Stimulated activated CD4-positive, alpha-beta T cell treated with anti-CD3 and anti-CD28 coated beads, Interleukin-2, amount 100 ng/mL, for 48 hours (primary cell): ENCODE measurements around the gene TCERG1L.

Source experiments
- DNase-seq, 2 donors: peaks; one replicate each; pipeline ENCODE4 v3.0.0-alpha.2; 2020

The TCERG1L gene

DNA sequence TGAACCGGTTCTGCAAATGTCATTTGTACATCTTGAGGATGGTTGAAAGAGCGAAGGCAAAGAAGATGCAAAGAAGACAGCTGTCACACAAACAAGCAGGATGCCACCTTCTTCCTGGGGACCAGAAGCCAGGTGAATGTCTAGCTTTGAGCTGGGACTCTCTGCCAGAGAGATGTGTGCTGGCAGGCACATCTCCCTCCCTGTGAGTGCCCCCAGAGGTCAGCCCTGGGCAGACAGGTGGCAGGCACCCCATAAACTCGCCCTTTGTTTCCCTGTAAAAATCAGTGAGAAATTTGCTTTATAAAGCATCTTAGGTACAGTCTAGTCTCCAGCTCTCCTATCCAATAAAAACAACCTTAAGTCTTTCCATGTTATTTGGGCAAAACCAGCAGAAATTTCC lies 2.6 kb upstream of the TCERG1L start:
- no peak for DNase-seq

DNA sequence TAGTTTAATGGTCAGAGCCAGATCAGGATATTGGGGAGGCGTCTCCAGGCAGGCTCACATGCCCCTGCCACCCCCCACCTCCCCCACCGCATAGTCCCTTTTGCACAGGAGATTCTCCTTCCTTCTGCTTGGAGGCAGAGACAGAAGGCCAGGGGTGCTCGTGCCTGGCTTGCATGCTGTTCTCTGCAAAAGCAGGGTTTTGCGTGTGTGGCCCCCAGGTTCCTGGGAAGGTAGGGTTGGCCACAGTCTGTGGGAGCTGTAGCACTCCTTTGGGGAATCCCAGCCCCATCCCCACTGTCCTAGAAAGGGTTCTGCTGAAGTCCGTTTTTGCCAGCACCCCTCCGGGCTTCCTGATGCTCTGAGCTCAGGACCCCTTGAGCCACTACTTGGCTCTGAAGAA lies 1.9 kb upstream of the TCERG1L start:
- DNase-seq, result no peak

DNA sequence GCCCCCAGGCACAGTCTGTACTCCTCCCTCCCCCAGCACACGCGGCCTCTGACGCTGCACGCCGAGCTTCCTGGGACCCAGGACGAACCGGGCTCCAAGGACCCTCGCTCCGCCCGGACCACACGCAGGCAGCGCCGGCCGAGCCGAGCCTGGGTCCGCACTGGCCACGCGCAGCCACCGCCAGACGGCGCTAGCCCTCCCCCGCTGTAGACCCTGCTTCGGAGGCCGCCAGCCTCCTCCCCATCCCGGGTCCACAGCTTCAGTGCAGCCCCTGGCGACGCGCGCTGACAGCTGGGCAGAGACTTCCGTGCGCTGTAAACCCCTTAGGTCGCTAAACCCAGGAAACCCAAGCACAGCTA lies 936 bp upstream of the TCERG1L start:
- DNase-seq, result no peak

DNA sequence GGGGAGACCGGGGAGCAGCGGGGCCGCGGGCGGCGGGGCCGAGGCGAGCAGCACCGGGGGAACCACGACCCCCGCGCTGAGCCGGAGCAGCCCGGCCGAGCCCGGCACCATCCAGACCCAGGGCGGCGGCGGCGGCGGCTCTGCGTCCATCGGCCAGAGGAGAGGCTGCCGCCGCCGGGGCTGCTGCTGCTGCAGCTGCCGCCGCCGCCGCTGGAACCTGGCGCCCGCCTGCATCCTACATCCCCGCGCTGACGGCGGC lies 190 bp downstream of the TCERG1L start:
- DNase-seq, result no peak

DNA sequence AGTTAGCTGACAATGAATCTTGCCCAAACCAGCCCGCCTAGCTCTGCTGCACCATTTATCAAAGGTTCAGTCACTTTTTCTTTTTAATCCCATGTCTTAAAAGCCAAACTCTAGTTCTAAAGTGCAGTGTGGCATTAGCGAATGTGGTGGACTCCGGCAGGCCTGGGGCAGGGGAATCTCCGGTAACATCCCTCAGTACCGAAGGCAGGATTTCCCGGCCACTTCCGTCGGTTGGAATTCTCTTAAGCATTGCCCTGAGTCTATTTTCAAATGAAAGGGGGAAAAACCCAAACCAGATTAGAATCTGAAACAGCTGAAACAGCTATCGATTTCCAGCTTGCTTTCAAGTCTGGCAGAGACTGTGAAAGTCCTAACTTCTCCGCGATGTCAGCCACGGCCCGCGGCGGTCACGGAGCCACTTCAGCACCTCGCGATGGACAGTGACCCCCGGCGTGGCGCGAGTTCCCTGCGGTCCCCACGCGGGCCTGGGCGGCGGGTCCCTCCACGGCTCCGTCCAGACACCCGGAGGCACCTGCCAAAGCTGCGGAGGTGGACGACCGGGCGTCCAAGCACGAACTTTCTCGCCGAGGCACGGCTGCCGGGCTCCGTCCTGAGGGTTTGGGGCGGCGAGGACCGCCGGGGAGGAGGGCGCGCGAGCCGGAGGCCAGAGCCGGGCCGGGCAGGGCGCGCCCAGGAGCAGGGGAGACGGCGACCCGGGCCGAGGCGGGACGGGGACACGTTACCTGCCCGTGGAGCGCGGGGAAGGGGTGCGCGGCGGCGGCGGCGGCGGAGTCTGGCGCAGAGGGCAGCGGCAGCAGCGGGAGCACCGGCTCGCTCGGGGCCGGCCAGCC lies 745 bp downstream of the TCERG1L start:
- DNase-seq, result no peak

DNA sequence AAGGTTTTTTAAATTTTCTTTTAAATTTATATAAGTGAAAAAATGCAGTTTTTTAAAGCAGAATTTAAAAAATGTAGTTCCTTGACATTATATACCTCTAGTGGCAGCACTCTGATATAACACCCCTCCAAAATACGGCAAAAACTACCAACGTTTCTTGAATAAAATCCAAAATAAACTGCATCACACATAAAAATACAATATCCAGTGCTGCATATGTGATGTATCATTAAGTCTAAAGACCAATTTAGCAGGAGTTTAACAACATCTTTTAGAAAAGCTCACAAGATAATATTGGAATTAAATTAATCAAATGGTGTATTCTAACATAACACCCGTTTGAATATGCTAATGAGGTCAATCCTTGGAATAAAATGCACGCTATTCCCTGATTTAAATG lies 1.4 kb downstream of the TCERG1L start:
- DNase-seq, result no peak

DNA sequence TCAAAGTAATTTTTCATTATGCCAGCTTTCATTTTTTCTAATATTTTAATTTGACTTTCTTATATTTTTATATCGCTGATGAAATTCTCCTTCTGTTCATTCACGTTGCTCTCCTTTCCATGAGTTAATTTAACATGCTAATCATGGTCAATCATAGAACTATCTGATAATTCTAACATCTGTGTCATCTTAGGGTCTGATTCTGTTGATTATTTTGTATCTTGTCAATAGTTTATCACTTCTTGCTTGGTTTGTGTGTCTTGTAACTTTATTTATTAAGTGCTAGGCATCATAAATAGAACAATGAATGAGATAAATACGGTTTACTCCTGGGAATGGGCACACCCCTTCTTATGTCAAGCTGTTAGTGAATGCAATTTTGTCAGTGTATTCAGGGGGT lies 11.0 kb downstream of the TCERG1L start:
- DNase-seq, result no peak

DNA sequence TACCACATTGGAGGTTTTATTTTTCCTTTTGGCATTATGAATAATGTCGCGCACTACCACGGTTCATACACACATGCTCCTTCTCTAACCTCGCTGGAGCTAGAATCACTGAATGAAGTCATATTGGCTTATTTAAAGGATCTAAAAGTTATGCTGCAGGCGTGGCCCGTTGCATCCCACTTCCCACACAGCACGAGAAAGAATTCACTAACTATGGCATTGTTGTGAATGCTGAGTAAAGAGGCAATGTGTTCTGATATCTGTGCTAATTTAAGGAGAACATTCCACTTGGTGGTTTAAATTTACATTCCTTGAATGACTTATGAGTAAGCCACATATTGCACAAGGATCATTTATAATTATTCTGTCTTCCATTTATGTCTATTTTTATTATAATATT lies 20.7 kb downstream of the TCERG1L start:
- no peak for DNase-seq

DNA sequence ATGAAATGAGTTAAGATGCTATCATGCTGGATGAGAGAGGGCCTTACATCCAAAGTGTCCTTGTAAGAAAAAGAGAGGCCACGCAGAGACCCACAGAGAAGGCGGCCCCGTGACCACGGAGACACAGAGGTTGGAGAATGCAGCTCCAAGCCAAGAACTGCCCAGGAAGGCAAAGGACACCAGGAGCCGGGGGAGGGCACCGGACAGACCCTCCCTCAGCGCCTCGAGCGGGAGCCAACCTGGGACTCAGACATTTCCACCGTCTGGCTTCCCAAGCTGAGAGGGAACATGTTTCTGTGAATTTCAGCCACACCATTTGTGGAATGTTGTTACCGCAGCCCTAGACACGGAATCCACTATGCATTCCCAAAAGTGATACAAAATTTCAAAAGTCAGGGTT lies 22.9 kb downstream of the TCERG1L start:
- no peak for DNase-seq

DNA sequence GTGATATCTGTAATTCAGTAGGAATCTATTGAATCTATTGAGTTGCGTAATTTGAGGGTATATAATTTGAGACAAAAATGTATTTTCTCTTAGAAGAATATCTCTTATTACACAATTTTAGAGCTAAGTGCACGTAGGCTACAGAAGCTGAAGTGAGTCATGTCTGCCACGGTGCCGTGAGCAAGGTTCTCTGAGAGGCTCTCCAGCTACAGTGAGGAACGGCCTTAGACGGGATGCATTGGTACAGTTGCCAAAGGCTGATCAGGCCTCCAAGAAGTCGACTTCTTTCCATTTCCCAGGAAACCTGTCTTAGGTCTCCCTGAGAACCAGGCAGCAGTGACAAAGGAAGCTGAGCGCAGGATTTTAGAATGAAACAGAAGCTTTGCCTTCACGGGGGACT lies 28.6 kb downstream of the TCERG1L start:
- DNase-seq, result no peak

DNA sequence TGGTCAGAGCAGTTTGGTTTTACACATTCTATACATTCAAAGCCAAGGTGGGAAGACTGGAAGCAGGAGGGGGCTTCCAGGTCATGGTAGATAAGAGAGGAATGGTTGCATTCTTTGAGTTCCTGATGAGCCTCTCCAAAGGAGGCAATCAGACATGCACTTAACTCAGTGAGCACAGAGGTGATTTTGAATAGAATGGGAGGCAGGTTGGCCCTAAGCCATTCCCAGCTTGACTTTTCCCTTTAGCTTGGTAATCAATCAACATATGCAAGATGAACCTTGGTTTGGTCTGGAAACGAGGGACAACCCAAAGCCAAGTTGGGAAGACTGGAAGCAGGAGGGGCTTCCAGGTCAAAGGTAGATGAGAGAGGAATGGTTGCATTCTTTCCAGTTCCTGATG lies 31.4 kb downstream of the TCERG1L start:
- DNase-seq, result no peak

DNA sequence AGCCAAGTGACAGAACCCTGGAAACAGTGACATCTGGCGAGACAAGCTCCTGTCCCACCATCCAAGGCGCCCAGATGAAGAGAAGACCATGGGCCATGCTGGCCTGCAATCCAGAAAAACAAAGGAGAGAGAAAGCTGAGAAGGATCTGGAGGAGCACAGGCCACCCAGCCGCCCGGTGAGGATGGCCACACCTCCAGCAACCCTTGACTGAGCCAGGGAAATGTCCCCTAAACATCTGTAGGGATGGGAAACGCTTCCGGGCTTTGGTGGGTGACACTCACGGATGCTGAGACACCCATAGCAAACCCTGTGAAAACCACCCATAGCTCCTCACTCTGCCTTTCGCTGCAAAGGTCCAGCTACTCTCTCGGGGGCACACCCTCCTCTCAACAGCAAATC lies 32.0 kb downstream of the TCERG1L start:
- no peak for DNase-seq

DNA sequence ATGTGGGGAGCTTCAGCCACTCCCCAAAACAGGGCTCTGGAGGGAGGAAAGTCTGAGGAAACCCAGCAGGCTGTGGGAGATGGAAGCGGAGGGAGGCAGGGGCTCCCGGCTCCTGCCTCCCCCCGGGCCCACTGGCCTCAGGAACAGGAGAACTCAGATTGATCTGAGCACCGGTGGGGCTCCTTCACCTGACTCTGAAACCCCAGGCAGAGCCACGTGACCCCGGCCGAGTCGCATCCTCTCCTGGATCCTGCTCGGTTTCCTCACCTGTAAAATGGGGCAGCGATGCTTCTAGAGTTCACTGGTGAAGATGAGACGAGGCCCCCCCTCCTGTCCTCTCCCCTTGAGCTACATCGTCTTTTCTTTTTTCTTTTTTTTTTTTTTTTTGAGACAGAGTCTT lies 33.6 kb downstream of the TCERG1L start:
- no peak for DNase-seq

DNA sequence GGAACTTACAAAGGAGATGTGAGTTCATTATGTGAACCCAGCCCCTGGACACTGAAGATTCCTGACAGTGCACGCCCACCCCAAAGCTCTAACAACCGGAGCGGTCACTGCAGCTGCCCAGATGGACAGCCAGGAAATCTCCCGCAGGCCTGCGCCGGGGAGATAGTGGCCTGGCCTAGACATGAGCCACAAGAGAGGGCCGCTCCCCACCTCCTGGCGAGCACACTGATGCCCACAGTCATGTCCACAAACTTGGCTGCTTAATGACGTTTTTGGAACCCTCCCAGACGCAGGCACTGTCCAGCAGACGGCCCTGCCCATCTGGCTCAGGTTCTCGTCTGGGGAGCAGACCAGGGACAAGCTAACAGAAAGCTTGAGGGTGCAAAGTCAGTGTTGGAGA lies 34.2 kb downstream of the TCERG1L start:
- no peak for DNase-seq

DNA sequence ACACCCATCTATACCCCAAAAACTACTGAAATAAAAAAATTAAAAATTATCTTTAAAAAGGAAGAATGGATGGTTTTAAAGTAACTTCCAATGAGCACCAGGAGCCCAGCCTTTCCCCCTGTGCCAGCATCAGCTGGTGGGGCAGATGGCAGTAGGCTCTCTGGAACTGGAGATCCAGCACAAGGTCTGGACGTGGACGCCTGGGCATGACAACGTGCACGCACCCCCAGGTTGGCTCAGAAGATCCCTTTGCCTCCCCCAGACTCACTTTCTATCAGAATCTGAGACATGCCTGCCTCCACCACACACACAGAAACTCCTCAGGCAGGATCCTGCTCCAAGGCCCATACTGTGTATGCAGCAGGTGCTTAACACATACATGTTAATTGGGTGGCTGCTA lies 35.8 kb downstream of the TCERG1L start:
- no peak for DNase-seq

DNA sequence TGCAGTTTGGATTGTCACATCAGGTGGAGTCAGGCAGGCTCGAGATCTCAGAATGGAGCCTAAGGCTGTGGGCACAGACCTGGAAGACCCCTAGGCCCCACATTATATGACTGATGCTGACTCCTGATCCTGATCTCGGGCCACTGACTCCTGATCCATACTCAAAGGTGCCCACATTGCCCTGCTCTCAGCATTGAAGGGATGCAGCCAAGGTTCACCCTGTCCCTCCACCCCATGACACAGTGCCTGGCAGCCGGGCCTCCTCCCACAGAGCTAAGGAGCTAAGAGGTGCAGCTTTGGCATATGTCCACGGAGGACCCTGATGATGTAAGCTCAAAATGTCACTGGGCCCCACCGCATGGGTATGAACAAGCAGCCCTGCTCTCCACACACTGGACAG lies 36.6 kb downstream of the TCERG1L start:
- no peak for DNase-seq

DNA sequence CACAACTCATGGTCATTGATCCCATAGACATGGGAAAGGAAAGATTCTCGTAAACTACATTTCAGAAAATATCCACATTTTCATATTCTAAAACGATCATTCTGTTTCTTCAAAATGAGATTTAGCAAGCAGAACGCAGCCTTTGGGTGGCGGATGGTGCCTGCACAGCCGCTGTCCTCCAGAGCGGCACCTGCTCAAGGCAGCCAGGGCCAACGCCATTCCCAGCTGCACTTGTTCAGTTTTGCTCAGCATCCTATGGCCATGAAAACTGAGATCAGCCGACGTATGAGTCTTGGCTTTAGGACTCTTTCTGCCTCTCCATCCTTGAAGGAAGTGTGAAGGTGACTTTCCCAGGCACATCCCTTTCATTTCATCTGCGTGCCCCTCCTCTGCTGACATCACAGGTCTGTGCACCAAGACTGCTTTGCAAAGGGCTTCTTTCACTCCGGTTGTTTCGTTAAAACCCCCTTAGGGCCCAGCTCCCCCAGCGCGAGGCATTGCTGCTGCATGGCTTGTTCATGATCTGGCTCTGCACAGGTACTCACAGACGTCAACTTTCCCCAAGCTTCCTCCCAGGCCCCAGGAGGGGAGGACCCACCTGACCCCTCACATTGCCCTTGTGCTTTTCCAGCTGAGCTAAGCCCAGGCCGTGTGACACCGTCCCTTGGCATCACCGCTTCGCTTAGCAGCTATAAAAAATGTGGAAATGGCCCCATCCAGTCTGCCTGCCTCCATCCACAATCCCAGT lies 37.2 kb downstream of the TCERG1L start:
- DNase-seq, result no peak

DNA sequence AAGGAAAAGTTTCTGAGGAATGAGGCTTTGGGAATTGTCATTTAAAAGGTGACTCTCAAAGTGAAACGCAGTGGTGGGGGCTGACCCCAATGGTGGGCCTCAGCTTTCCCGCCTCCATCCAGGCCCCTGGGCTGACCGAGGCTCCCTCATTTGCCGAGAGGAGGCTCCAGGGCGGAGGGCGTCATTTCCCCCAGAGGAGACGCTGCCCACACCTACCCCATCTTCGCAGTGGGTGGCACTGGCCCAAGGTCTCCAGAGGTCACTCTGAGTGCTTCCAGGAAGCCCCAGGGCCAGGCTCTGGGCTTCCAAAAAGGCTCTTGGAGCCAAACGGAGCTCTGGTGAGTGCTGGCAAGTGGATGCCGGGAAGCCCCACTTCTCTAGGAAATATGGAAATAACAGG lies 38.0 kb downstream of the TCERG1L start:
- no peak for DNase-seq

DNA sequence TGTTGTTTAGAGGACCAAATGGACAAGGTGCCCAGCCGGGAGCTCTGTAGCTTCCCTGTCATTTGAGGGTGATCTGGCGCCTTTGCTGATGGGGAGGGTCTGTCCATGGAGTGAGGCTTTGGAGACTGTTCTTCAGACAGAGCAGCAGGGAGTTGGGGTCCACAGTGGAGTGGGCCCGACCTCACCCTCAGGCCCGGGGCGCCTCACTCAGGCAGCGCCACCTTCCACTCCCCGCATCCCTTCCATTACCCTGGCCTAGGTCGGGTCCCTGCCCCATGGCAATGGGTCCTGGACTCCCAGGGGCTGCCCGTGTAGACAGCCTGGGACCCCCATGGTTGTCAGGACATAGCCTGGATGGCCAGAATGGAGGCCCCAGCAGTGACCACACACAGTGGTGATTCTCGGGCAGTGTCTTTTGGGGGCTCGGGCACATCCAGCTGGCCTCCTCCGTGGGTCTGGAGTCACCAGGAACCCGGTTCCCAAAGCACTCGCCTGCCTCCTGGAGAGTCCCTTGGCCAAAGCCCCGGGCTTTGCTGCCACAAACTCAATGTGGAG lies 38.5 kb downstream of the TCERG1L start:
- DNase-seq, result no peak

DNA sequence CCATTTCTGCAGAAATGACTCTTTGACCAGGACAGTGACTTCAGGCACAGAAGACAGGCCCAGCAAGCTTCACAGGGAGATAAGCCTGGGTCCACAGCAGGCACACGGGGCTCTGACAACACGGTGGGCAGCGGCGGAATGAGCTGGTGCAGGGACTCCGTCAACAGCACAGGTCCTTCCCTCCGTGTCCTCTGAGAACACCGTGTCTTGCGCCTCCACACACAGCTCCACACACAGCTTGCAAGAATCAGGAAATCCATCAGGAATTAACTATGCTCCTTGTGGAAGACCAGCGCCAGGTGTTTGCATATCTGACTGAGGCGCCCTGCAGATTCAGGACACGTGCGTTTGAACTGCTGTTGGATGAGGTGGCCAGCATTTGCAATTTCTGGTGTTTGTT lies 39.6 kb downstream of the TCERG1L start:
- no peak for DNase-seq

DNA sequence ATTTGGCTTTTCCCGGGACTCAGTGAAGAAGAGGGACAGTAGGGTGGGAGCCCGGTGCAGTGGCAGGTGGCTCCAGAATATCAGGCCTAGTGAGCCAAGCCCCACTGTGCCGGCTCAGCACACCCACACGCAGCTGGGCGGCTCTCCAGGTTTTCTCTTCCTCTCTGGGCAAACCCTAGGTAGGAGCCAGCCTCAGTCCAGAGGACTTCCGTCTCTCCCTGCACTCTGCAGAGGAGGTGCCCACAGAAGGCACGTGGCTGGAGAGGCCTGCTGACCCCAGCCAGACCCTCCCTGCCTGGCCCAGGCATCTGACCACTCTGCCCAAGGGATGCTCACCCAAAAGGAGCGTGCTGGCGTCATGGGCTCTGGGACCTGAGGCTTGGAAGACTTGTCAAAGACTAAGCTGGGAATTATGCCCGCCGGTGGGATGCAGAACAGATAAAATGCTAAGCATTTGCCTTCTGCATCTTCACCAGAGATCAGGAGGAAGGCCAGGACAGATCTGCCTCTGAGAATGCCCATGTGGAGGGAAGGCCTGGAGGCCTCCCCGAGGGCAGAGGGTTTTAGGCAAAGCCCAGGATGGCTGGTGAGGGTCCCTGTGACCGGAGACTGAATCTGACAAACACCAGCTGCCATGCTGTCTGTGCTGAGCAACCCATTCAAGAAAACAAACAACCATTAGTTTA lies 40.2 kb downstream of the TCERG1L start:
- no peak for DNase-seq

DNA sequence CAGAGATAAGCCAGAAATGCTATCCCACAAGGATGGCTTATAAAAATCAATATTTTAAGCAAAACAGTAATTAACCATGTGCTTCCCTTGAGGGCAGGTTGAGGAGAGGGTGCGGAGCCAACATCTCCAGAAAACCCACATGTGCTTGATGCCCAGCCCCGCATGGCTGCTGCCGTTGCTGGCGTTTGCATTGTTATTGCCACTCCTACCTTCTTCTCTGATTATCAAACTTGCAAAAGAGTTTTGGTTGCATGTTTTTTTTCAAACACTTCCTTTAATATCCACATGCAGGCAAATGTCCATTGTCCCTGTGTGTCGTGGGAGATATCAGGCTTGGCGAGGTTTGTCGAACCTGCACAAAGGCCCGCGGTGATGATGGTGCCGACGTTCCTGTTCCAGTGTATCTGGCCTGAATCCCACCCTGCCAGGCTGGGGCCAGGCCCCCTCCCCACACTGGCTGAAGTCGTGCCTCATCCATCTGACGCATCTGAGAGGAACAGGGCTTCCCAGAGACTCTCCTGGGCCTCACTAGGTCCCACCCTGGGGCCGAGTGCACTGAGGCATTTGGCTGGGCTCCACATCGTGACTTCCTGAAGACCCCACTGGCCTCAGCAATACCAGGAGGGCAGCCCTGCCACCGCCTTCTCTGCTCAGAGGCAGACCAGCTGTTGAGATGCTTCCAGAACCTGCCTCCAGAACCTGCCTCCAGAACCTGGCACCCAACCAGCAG lies 40.9 kb downstream of the TCERG1L start:
- no peak for DNase-seq

DNA sequence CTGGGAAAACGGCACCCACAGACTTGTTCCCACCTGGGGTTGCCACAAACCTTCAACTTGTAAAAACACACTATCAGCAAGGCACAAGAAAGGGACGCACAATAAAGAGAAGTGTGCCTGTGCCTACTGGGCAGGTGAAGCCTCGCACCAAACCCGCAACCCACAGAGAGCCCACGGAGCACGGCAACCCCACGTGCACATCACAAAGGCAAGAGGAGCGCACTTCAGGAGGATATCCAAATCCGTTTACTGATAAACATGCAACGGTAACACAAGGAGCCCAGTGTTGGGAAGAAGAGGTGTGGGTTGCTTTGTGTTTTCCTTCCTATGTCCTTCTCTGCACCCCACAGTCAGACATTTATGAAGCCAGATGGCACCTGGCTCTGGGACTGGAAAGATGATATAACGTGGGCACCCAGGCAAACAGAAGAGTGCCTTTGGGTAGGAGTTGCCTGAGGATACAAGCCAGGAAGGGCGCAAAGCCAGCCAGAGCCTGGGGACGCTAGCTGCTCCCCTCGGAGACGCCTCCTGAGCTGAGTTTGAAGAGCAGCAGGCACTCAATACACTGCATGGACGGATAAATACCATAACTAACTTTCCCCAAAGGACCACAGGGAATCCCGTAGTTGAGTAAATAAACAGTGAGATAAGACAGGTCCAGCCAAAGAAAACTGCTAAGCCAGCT lies 41.6 kb downstream of the TCERG1L start:
- no peak for DNase-seq
